GM10266 (cell line): ENCODE data around the gene PLCB1.

Experiments used
- DNase-seq: peaks from one replicate; pipeline ENCODE4 v3.0.0; 2012; ENCODE audit errors: extremely low spot score
- CTCF ChIP-seq: IDR thresholded peaks from 2 replicates; pipeline ENCODE4 v1.5.1; 2012; ENCODE audit warnings: mild to moderate bottlenecking, low read depth; ENCODE audit not compliant: control insufficient read depth, insufficient read depth; ENCODE audit errors: missing control alignments

The PLCB1 gene

GRCh38 chr20:8870652-8871051 is 738.6 kb downstream of the PLCB1 start:
- TF ChIP-seq CTCF: no peak
- DNase-seq: no peak

- no peak for TF ChIP-seq CTCF
- DNase-seq: no peak
Measured at GRCh38 chr20:8874437-8874836, 742.4 kb downstream of the PLCB1 start.

- no peak for DNase-seq
Measured at GRCh38 chr20:8875586-8875985, 743.5 kb downstream of the PLCB1 start.

GRCh38 chr20:8876366-8876765 is 744.3 kb downstream of the PLCB1 start:
- DNase-seq: no peak
- TF ChIP-seq CTCF: no peak

More at GRCh38 chr20:8875586-8875985, 743.5 kb downstream of the PLCB1 start:
- TF ChIP-seq CTCF: no peak

- no peak for TF ChIP-seq CTCF
- no peak for DNase-seq
Measured at GRCh38 chr20:8877294-8877693, 745.2 kb downstream of the PLCB1 start.

- DNase-seq: no peak
- TF ChIP-seq CTCF: no peak
Measured at GRCh38 chr20:8879669-8880068, 747.6 kb downstream of the PLCB1 start.

- DNase-seq: no peak
- TF ChIP-seq CTCF: no peak
Measured at GRCh38 chr20:8880085-8880853, 748.2 kb downstream of the PLCB1 start.
